HepG2 (cell line): ENCODE results near the gene UBFD1.

Experiments
- ATF1 ChIP-seq: IDR thresholded peaks from 2 replicates; pipeline ENCODE4 v1.6.1; 2016; ENCODE audit warnings: mild to moderate bottlenecking, control low read depth
- CTCF ChIP-seq: sonication (generic); formaldehyde crosslinking; IDR thresholded peaks from 2 replicates; pipeline ENCODE4 v1.5.0; 2020; ENCODE audit warnings: mild to moderate bottlenecking, missing genetic modification reagents, moderate library complexity
- ETV5 ChIP-seq: IDR thresholded peaks from 2 replicates; pipeline ENCODE4 v1.6.1; 2018; ENCODE audit warnings: missing biosample characterization, missing genetic modification reagents, inconsistent platforms, borderline replicate concordance
- EZH2 ChIP-seq: conservative IDR thresholded peaks from 2 replicates; pipeline ENCODE4 v1.6.1; 2012; ENCODE audit warnings: mild to moderate bottlenecking, low read depth, low read length, moderate library complexity
- HES4 ChIP-seq: sonication (generic); formaldehyde crosslinking; IDR thresholded peaks from 2 replicates; pipeline ENCODE4 v1.9.0; 2021; ENCODE audit warnings: mild to moderate bottlenecking, missing genetic modification reagents, borderline replicate concordance
- TAF15 ChIP-seq: fragments of 200-400 bp; formaldehyde crosslinking; IDR thresholded peaks from one replicate; pipeline ENCODE4 v1.6.1; 2018; ENCODE audit warnings: mild to moderate bottlenecking, low read depth, low read length; ENCODE audit not compliant: poor library complexity, severe bottlenecking
- ZBTB21 ChIP-seq: sonication (generic); formaldehyde crosslinking; IDR thresholded peaks from 2 replicates; pipeline ENCODE4 v1.4.0; 2020; ENCODE audit warnings: missing genetic modification reagents
- ZNF883 ChIP-seq: sonication (generic); formaldehyde crosslinking; IDR thresholded peaks from 2 replicates; pipeline ENCODE4 v1.5.1; 2020; ENCODE audit warnings: mild to moderate bottlenecking, missing genetic modification reagents; ENCODE audit errors: not compliant biosample characterization

GRCh38 chr16:23532448-23532847 is 25.1 kb upstream of the UBFD1 start:
- TF ChIP-seq ATF1 (CRISPR knock-in tag) = no peak
- TF ChIP-seq ZNF883 = no peak
- TF ChIP-seq ETV5 = no peak
- TF ChIP-seq EZH2 = no peak
- TF ChIP-seq HES4 = no peak
- no peak for TF ChIP-seq CTCF
- no peak for TF ChIP-seq TAF15
- no peak for TF ChIP-seq ZBTB21 (CRISPR knock-in tag)
